ENCODE data around the gene ETFBKMT.
"Not testable (repeated sequence)": the region's sequence is repeated elsewhere in the genome, so short reads cannot be mapped to it uniquely, and the experiment has no call there.

Gene ETFBKMT

DNA sequence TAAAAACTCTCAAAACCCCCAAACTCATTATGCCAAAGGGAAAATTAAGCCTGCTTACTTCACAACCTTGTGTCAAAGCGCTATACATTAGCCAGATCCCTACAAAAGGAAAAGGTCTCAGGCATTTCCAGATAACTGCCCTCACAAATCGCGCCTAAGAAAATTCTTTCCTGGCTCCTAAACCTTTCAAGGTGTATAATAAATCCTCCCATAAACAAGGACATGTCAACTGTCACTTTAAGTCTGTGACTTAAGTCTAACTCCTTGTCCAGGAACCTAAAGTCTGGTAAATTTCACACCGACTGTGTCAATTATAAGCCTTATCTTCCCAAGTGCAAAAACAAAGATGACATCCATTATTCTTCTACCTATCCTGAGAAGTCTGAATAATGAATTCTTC, 4.3 kb upstream of the ETFBKMT start:
- DNase-seq (ENCODE audit: low spot score) = no peak
- FAIRE-seq = no peak

DNA sequence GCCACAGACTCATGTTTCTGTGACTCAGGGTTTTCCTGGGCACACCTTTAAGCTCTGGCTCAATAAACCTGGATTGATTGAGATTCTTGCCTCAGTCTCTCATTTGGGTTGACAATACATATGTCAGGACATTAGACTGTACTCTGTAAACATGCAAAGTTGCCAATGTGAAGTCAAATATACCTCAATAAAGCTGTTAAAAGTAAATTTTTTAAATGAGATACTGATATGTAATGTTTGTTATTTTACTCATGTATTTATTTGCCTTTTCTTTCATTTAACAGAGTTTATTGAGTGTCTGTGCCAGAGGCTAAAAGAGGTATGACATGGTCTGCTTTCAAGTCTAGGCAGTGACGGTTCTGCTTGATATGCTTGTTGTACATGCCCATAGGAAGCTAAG, 3.7 kb upstream of the ETFBKMT start:
- FAIRE-seq = no peak
- no peak for DNase-seq (ENCODE audit: low spot score)

DNA sequence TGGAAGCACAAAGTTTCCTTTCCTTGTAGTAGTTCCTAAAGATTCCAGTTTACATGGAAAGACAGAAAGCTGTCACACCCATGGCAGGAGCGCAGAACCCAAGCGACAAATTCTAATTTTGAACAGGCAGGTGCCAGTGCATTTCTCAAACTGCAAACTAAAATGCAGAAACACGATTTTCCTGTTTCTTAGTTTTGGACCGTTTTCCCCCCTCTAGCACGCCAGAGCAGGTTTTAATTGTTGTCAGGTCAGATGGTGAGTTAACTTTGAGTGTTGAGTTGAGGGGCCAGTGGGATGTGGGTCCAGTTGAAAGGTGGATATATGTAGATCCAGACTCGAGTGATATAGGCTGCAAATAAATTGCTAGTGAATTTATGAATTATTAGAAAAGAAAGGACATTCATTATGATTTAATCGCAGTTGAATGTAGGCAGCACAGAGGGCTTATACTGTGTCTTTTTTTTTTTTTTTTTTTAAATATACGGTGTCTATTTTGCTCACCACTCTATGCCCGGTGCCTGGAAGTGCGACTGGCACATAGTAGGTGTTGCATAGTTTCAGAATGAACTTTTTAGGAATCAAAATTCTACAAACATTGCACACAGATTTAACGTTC, 909 bp upstream of the ETFBKMT start:
- FAIRE-seq = no peak
- no peak for DNase-seq (ENCODE audit: low spot score)

DNA sequence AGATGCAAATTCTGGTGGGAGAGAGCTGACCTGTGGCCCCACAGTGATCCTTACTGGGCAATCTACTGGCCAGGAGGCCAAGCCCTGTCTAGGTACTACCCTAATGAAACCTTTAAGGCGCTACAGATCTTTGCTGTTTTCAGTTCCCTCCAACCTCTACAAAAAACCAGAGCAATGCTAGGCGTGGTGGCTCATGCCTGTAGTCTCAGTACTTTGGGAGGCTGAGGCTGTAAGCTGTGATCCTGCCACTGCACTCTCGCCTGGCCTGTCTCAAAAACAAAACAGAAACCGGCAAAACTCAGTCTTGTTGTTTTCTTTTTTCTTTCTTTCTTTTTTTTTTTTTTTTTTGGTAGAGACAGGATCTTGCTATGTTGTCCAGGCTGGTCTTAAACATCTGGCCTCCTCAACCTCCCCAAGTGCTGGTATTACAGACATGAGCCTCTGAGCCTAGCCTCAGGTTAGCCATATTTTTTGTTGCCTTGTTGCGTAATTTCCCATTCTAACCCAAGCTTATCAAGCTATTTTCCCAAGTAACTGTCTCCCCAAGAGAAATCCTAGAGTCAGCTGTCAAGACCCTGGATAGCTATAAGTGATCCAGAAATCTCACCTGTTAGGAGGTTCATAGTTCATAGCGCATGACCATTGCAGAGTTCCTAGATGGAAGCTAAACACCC, 2.8 kb downstream of the ETFBKMT start:
- FAIRE-seq (no peak), DNase-seq (ENCODE audit: low spot score) (no peak)

DNA sequence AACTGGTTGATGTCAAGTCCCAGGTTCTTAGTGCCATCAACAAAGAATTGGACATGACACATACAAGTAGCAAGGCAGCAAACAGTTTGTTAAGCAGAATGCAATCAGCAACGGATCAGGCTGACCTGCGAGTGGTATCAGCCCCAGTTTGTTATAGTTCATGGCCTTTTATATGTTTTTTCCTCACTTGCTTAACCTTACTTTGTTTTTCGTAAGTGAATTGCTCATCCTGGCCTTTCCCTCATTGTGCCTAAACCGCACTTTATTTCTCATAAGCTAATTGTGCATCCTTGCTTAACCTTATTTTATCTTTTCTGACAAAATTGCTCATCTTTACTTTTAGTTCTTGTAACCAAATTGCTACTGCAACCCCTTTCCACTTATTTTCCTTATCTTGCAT, 4.1 kb downstream of the ETFBKMT start:
- DNase-seq (ENCODE audit: low spot score) (no peak), FAIRE-seq (no peak)

DNA sequence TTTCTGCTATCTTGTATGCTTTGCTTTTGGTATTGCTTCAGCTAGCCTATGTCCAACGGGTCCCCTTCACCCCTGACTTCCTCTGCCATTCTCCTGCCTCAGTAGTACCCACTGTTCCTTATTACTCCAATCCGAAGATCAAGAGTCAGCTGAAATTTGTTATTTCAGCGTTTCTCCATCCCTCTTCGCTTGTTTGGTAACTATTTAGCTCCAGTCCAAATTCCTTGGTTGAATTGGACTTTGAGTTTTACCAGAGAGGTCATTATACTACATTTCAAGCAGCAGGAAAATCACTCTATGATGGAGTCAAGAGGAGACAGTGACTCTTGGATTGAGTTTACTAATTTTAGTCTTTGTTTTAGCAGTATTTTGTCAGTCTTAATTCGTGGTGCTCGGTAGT, 4.5 kb downstream of the ETFBKMT start:
- no peak for DNase-seq (ENCODE audit: low spot score)
- FAIRE-seq = no peak

DNA sequence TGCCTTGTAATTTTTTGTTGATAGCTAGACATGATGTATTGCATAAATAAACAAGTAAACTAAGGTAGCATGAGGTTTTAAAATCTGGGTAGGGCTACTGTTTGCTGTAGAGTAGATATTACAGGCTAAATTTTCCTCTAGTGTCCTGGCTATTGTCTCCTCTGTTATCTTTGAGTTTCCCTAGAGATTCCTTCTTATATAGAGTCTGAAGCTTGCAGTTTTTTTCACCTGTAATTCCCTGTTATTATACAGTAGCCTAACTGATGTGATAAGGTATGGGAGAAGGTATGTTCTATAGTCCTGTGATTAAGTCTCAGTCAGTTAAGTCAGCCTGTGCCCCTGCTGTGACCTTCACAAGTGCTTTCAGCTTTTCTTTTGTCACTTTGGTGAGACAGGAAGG, 9.5 kb downstream of the ETFBKMT start:
- FAIRE-seq (no peak), DNase-seq (ENCODE audit: low spot score) (no peak)

DNA sequence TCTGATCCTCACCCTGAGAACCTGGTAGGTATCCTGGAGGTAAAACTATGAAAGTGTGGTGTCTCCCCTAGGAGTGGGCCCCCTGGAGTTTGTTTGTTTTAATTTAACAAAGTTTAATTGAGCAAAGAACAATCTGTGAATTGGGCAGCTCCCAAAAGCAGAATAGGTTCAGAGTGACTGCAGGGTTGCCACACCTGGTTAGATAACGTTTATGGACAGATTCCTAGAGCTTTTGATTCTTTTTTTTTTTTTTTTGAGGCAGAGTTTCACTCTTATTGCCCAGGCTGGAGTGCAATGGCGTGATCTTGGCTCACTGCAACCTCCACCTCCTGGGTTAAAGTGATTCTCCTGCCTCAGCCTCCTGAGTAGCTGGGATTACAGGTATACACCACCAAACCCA, 10.1 kb downstream of the ETFBKMT start:
- not testable (repeated sequence) for DNase-seq (ENCODE audit: low spot score); FAIRE-seq

DNA sequence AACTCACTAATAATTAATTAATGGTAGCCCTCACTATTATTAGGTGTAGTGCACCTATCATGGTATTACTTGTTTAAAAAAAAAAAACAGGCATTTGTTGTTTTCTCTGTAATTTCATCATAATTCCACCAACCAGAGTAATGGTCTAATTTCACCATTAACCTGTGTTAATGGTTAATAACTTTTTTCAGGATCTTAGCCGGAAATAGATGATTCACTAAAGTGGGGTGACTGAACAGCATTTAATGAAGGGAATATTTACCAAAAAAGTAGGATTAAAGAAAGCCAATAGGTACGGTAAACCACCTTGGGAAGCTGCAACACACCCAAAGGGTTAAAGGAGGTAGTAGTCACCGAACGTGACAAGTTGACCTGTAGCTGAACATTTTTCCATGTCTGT, 13.0 kb downstream of the ETFBKMT start:
- DNase-seq (ENCODE audit: low spot score) (no peak), FAIRE-seq (no peak)

DNA sequence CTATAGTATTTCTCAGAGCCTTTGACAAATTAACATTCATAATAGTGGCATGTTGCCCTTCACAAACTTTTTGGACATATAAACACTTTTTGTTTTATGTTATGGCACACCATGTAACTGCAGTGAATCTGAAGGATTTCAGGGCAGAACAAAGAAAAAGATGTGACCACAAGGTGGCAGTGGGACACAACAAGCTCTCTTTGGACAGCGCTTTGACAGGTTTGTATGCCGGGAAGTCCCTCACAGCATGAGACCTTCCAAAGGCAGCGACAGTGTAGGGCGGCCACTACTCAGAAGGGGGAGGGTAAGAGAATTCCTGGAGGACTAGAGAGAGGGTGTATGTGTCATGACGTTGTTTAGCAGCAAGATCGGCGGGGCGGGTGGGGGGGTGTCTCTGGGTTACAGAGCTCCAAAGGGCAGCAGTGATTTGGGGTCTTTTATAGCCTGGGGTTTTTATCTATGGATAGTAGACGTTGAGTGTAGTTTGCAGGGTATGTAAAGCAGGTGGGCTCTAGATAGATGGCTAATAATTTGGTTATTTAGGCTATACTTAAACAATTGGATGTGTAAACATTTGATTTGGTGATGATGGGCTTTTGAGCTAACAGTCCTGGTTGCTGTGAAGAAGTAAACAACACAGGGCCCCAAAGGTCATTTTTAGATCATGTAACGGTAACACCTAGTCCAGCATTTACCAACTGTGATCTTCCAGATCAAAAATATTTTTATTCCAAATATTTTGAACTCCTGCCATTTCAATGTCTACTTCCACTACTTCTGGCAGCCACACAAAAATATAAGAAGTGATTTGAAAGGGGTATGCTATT, 22.9 kb downstream of the ETFBKMT start:
- peak; percentile 77 for DNase-seq (ENCODE audit: low spot score)
- FAIRE-seq = peak; percentile 73

DNA sequence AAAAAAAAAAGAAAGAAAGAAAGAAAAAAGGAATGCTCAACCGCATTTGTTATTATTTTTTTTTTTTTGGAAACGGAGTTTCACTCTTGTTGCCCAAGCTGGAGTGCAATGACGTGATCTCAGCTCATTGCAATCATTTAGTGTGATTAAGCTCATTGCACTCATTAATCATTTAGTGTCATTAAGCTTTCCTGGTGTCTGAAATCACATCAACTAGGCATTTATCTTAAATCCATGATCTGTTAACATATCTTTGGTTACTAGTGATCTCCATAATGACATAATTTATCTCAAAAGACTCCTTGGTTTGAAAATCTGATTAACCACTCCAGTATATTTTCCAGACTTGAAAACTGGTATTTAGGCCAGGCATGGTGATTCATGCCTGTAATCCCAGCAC, 26.3 kb downstream of the ETFBKMT start:
- FAIRE-seq (no peak), DNase-seq (ENCODE audit: low spot score) (no peak)

DNA sequence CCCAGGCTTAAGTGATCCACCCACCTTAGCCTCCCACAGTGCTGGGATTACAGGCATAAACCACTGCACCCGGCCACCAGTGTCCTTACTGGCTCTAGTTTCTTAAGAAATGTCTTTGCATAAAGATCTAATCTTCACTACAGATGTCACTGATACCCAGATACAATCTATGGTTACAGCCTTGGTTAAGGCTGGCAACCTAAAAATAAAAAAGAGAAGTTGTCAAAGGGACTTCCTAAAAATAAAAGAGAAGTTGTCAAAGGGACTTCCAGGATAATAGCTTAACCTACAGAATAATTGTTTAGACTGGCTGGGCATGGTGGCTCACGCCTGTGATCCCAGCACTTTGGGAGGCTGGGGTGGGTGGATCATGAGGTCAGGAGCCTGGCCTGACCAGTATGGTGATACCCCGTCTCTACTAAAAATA, 27.6 kb downstream of the ETFBKMT start:
- no peak for DNase-seq (ENCODE audit: low spot score)
- no peak for FAIRE-seq

DNA sequence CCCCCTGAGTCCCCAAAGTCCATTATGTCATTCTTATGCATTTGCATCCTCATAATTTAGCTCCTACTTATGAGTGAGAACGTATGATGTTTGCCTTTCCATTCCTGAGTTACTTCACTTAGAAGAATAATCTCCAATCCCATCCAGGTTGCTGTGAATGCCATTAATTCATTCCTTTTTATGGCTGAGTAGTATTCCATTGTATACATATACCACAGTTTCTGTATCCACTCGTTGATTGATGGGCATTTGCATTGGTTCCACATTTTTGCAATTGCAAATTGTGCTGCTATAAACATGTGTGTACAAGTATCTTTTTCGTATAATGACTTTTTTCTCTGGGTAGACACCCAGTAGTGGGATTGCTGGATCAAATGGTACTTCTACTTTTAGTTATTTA, 30.4 kb downstream of the ETFBKMT start:
- not testable (repeated sequence) for DNase-seq (ENCODE audit: low spot score); FAIRE-seq

DNA sequence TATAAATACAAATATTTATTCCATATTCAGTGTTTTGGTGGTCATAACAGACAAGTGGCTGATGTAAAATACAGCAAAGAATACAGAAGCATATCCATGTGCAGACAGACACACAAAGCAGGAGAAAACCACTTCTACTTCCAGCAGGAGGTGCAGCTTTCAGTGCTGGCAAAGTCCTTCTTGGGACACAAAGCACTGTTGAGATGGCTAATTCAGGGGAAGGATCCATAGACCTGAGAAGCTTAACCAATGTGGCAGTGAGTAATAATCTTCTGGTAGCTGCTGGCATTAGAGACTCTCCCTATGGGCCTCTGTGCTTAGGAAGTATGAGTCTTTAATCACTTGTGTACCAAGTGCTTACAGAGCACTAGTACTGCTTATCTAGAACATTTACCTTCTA, 42.6 kb downstream of the ETFBKMT start:
- FAIRE-seq = no peak
- DNase-seq (ENCODE audit: low spot score) = no peak

DNA sequence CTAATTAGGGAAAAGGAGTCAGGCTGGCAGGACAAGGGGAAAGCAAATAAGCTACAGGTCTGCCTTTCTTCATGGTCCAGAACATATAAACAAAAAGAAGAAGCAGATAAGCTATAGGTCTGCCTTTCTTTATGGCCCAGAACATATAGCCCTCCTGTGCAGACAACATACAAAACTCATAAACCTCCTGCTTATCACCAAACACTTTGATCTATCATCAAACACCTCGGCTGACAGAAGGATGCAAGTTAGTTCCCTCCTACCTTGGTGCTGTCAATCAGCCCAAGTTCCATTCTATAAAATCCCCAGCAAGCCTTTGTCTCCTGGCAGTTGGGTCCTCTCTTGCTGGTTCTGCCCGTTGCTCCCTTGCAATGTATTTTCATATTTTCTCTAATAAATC, 46.1 kb downstream of the ETFBKMT start:
- FAIRE-seq (no peak), DNase-seq (ENCODE audit: low spot score) (no peak)

DNA sequence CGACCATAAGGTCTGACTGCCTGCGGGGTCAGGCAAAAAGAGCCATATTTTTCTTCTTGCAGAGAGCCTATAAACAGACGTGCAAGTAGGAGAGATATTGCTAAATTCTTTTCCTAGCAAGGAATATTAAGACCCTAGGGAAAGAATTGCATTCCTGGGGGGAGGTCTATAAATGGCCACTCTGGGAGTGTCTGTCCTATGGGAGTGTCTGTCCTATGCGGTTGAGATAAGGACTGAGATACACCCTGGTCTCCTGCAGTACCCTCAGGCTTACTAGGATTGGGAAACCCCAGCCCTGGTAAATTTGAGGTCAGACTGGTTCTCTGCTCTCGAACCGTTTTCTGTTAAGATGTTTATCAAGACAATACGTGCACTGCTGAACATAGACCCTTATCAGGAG, 48.6 kb downstream of the ETFBKMT start:
- FAIRE-seq; DNase-seq (ENCODE audit: low spot score): not testable (repeated sequence)

DNA sequence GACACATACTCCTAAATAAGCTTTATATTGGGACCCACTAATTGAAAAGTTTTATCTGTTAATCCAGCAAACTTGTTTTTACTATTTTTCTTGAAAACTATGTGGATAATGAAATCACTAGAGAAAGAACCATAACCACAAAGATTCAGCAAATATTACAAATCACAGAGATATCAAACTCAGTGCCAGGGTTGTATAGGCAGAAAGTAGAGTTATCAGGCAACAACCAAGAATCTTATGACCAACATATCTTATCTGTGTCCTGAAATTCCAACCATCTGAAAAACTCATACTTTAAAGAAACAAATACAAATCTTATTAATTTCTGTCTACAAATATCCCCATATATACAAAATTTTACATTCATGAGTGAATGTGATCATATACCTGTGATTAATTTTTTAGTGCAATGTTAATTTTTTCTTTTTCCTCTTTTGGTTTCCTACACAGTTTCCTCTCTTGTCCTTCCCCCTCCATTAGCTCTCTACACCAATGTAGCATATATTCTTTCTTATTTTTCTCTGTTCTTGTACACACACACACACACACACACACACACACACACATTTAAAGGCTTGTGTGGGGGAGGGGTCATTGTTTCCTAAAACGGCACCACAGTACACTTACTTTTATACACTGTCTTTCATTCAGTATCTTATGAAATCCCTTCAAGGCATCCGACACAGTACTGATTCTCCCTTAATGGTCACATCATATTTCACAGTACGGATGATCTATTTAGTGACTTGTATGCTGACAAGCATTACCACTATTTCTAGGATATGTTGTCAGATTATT, 50.7 kb downstream of the ETFBKMT start:
- FAIRE-seq (no peak), DNase-seq (ENCODE audit: low spot score) (no peak)

DNA sequence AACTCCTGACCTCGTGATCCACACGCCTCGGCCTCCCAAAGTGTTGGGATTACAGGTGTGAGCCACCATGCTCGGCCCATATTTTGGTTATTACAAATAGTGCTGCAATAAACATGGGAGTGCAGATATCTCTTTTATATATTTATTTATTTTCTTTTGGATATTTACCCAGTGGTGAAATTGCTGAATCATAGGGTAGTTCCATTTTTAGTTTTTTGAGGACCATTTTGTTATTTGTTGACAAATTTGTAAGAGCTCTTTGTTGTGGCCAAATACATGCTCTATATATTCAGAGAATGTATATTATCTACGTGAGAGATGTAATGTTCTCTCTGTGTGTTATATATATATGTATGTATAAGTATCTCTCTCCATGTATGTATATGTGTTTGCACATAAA, 53.4 kb downstream of the ETFBKMT start:
- DNase-seq (ENCODE audit: low spot score) (no peak), FAIRE-seq (no peak)

DNA sequence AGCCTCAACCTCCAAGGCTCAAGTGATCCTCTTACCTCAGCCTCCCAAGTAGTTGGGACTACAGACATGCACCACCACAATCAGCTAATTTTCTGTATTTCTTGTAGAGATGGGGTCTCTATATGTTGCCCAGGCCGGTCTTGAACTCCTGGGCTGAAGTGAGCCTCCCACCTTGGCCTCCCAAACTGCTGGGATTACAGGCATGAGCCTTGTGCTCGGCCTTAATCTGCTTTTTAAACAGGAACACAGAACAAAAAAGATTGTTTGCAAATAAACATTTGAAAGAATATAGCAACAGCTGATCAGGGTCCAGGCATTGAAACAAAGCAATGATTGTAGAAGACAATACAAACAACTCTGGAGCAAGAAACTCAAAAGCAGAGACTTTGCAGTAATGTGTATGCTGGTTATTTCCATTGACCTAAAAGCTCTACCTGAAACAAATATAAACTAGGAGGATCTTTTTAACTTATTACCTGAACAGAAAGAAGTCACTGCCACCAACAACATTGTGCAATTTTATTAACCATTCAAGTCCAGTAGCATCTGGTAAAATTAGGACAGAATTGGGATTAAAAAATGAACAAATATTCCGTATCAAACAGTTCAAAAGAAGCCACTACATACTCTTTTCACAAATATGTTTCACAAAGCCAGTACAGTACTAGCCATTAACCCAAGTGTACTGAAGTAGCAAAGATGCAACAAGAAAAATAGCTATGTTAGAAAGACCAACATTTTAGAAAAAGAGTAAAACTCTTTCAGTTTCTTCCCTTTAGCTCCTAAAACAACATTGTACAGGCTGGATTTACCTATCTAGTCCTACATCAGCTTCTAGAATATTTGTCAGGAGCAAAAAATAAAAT, 55.2 kb downstream of the ETFBKMT start:
- FAIRE-seq (no peak), DNase-seq (ENCODE audit: low spot score) (no peak)

DNA sequence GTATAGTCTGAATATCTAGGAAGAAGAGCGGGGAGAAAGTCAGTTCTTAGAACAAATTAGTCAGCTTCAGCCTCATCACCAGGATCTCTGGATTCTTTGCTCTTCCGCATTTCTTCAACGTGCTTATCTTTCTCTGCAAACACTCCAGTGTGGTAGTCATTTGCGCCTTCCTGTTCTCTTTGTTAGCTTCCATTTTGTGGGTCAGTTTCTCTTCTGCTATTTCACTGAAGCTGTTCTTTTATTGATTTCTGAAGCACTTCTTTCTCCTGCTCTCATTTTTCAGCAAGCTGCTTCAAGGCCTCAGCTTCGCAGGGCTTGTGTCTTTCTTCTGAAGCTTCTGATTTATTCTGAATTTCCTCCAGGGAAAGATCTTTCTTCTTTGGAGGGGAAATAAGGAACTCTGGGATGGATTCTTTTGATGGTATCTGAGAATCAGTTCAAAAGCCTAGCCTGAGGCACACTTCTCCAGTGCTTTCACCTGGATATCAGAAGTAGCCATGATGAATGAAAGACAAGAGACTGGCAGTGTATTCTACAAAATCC, 55.9 kb downstream of the ETFBKMT start:
- no peak for FAIRE-seq
- DNase-seq (ENCODE audit: low spot score) = no peak
